ENCODE measurements around the gene SDHB.

- TF ChIP-seq CTCF (conservative IDR thresholded peaks at IDR 0.05; ENCODE audit: low read length) (no peak), EZH2phosphoT487 (IDR thresholded peaks at IDR 0.05; ENCODE audit: borderline replicate concordance) (no peak)
Measured at GRCh38 chr1:16970132-16970910, 83.5 kb downstream of the SDHB start.
